NCI-H69 (cell line): Measurements from ENCODE around the gene MC2R.

Experiments used
- DNase-seq: peaks from one replicate; lab custom pipeline; 2025; lab: John Stamatoyannopoulos, UW

Gene MC2R

GRCh38 chr18:13915391-13915790 is at the start of gene MC2R:
MC2R (minus strand) TSS chr18:13915536; CDS start chr18:13885518, 30,018 bp downstream.
- no peak for DNase-seq

GRCh38 chr18:13945811-13946210 is 30.5 kb upstream of the MC2R start:
- no peak for DNase-seq

- no peak for DNase-seq
Observed at GRCh38 chr18:13943338-13943737, 28.0 kb upstream of the MC2R start.

- DNase-seq, result no peak
Observed at GRCh38 chr18:13940326-13940725, 25.0 kb upstream of the MC2R start.

- no peak for DNase-seq
Observed at GRCh38 chr18:13934676-13935075, 19.3 kb upstream of the MC2R start.

GRCh38 chr18:13934058-13934457 is 18.7 kb upstream of the MC2R start:
- no peak for DNase-seq

GRCh38 chr18:13932285-13933025 is 17.1 kb upstream of the MC2R start:
- no peak for DNase-seq

GRCh38 chr18:13930964-13931363 is 15.6 kb upstream of the MC2R start:
- DNase-seq, result no peak

GRCh38 chr18:13923221-13923620 is 7.9 kb upstream of the MC2R start:
- DNase-seq, result no peak

- DNase-seq, result no peak
Observed at GRCh38 chr18:13918898-13919297, 3.6 kb upstream of the MC2R start.

- no peak for DNase-seq
Observed at GRCh38 chr18:13917401-13917800, 2.1 kb upstream of the MC2R start.

- DNase-seq, result no peak
Observed at GRCh38 chr18:13916559-13916958, 1.2 kb upstream of the MC2R start.

GRCh38 chr18:13915995-13916431 is 677 bp upstream of the MC2R start:
- DNase-seq, result peak; percentile 23

- DNase-seq, result no peak
Observed at GRCh38 chr18:13914756-13915155, 580 bp downstream of the MC2R start.

GRCh38 chr18:13914170-13914569 is 1.2 kb downstream of the MC2R start:
- no peak for DNase-seq

GRCh38 chr18:13913205-13913604 is 2.1 kb downstream of the MC2R start:
- no peak for DNase-seq

GRCh38 chr18:13912601-13913000 is 2.7 kb downstream of the MC2R start:
- DNase-seq, result no peak

- no peak for DNase-seq
Observed at GRCh38 chr18:13910986-13911385, 4.3 kb downstream of the MC2R start.

GRCh38 chr18:13910501-13910900 is 4.8 kb downstream of the MC2R start:
- DNase-seq, result no peak

GRCh38 chr18:13909141-13909940 is 6.0 kb downstream of the MC2R start:
- DNase-seq, result no peak

GRCh38 chr18:13900633-13901032 is 14.7 kb downstream of the MC2R start:
- no peak for DNase-seq

- no peak for DNase-seq
Observed at GRCh38 chr18:13895505-13896033, 19.8 kb downstream of the MC2R start.

GRCh38 chr18:13894531-13894930 is 20.8 kb downstream of the MC2R start:
- no peak for DNase-seq
